Endothelial cell (in vitro differentiated cells): ENCODE measurements around the gene SOX11. TPM values are rescaled to one million over a fixed set of nuclear protein-coding genes. Genes with fewer than 3 reads are reported as not detected.

Experiments
- DNase-seq: peaks from one replicate; pipeline ENCODE4 v3.0.0; 2021; ENCODE audit warnings: low spot score
- H3K27ac Mint-ChIP-seq: one replicate; pipeline ENCODE4 v1.8.0; 2021; ENCODE audit warnings: mixed read lengths, inconsistent platforms; ENCODE audit not compliant: unreplicated experiment
- H3K27me3 Mint-ChIP-seq: one replicate; pipeline ENCODE4 v1.8.0; 2021; ENCODE audit warnings: mild to moderate bottlenecking, moderate library complexity, mixed read lengths, inconsistent platforms; ENCODE audit not compliant: unreplicated experiment
- H3K36me3 Mint-ChIP-seq: one replicate; pipeline ENCODE4 v1.8.0; 2021; ENCODE audit warnings: mild to moderate bottlenecking, low read depth, mixed read lengths, inconsistent platforms; ENCODE audit not compliant: unreplicated experiment
- H3K4me1 Mint-ChIP-seq: one replicate; pipeline ENCODE4 v1.8.0; 2021; ENCODE audit warnings: mild to moderate bottlenecking, mixed read lengths, inconsistent platforms; ENCODE audit not compliant: unreplicated experiment
- H3K4me3 Mint-ChIP-seq: one replicate; pipeline ENCODE4 v1.8.0; 2021; ENCODE audit warnings: mild to moderate bottlenecking, mixed read lengths, inconsistent platforms; ENCODE audit not compliant: unreplicated experiment
- H3K9me3 Mint-ChIP-seq: one replicate; pipeline ENCODE4 v1.8.0; 2021; ENCODE audit warnings: mixed read lengths, inconsistent platforms; ENCODE audit not compliant: unreplicated experiment
- CTCF ChIP-seq: fragments of 200-600 bp; sonication (generic); IDR thresholded peaks from one replicate; pipeline ENCODE4 v1.5.0; 2021; ENCODE audit warnings: antibody characterized with exemption; ENCODE audit not compliant: unreplicated experiment
- total RNA-seq: library from RNA; stranded (reverse); fragmentation: NEBNext Ultra II Directional; extraction: Animal tissue kit (Norgen Biotek cat#: 25700); gene quantifications from one replicate; pipeline ENCODE4 v1.2.1, GENCODE V29; 2021; ENCODE audit not compliant: unreplicated experiment

The SOX11 gene
- total RNA-seq, 1 donor from 2014 or later: 39.4 TPM

- no peak for DNase-seq
- H3K36me3 Mint-ChIP-seq: no peaks in the 10 kb centered on the region
- no peaks in the 10 kb centered on the region for H3K9me3 Mint-ChIP-seq
- no peak overlapping the region for H3K27ac Mint-ChIP-seq
- H3K27me3 Mint-ChIP-seq: peaks cover 7% of the 10 kb centered on the region
- H3K4me1 Mint-ChIP-seq: peaks cover 6% of the 10 kb centered on the region
- TF ChIP-seq CTCF: no peak
- H3K4me3 Mint-ChIP-seq: peak overlapping the region; percentile 69
These were observed 19.4 kb upstream of the SOX11 start for GRCh38 chr2:5672749-5673144.

GRCh38 chr2:5673145-5674025 lies 18.8 kb upstream of the SOX11 start:
- TF ChIP-seq CTCF: no peak
- DNase-seq: peak; percentile 13
- H3K4me3 Mint-ChIP-seq: peak overlapping the region; percentile 69
- H3K4me1 Mint-ChIP-seq: peaks cover 6% of the 10 kb centered on the region
- no peaks in the 10 kb centered on the region for H3K9me3 Mint-ChIP-seq
- H3K27me3 Mint-ChIP-seq: peaks cover 7% of the 10 kb centered on the region
- no peak overlapping the region for H3K27ac Mint-ChIP-seq
- H3K36me3 Mint-ChIP-seq: no peaks in the 10 kb centered on the region

- Mint-ChIP-seq H3K27me3 (peaks cover 7% of the 10 kb centered on the region), H3K27ac (no peak overlapping the region), H3K36me3 (no peaks in the 10 kb centered on the region), H3K9me3 (no peaks in the 10 kb centered on the region), H3K4me3 (peak overlapping the region; percentile 17), H3K4me1 (peaks cover 6% of the 10 kb centered on the region)
- no peak for TF ChIP-seq CTCF
- DNase-seq: no peak
These were observed 18.2 kb upstream of the SOX11 start for GRCh38 chr2:5674026-5674340.

- H3K36me3 Mint-ChIP-seq: no peaks in the 10 kb centered on the region
- no peak overlapping the region for H3K27ac Mint-ChIP-seq
- peaks cover 7% of the 10 kb centered on the region for H3K27me3 Mint-ChIP-seq
- H3K4me3 Mint-ChIP-seq: no peak overlapping the region
- H3K9me3 Mint-ChIP-seq: no peaks in the 10 kb centered on the region
- H3K4me1 Mint-ChIP-seq: peaks cover 6% of the 10 kb centered on the region
- DNase-seq: no peak
- no peak for TF ChIP-seq CTCF
These were observed 15.1 kb upstream of the SOX11 start for GRCh38 chr2:5677133-5677532.

GRCh38 chr2:5683471-5683870 lies 8.7 kb upstream of the SOX11 start:
- no peak for TF ChIP-seq CTCF
- Mint-ChIP-seq H3K27me3 (no peaks in the 10 kb centered on the region), H3K36me3 (no peaks in the 10 kb centered on the region), H3K27ac (no peak overlapping the region), H3K9me3 (no peaks in the 10 kb centered on the region), H3K4me3 (no peak overlapping the region), H3K4me1 (no peaks in the 10 kb centered on the region)
- no peak for DNase-seq
